A673 (cell line): ENCODE results near the gene SMIM1. TPM values are rescaled to one million over a fixed set of nuclear protein-coding genes. Genes with fewer than 3 reads are reported as not detected.

Source experiments
- BruUV-seq: library from RNA; stranded (reverse); fragments of 400-500 nt; replicated peaks from 2 replicates; lab custom pipeline; 2021; lab: Mats Ljungman, UMichigan
- CTCF ChIA-PET: fragments of 300-600 bp; sonication (Branson Sonifier 250); formaldehyde crosslinking; loops from one replicate; lab custom pipeline; 2022; ENCODE audit warnings: antibody characterized with exemption; lab: Charles Lee
- POLR2A ChIA-PET: fragments of 300-600 bp; sonication (Branson Sonifier 250); formaldehyde crosslinking; loops from one replicate; lab custom pipeline; 2022; ENCODE audit warnings: antibody characterized with exemption; ENCODE audit not compliant: low non-redundant PET; lab: Charles Lee
- DNase-seq: peaks from one replicate; pipeline ENCODE4 v3.0.0-alpha.2; 2015; ENCODE audit warnings: low spot score
- H3K27ac ChIP-seq: fragments of 200-600 bp; sonication (generic); 2 replicates; pipeline ENCODE4 v1.5.1; 2016; ENCODE audit warnings: mixed run types, low read depth, mild to moderate bottlenecking, mixed read lengths, antibody characterized with exemption, low read length; ENCODE audit not compliant: poor library complexity, severe bottlenecking
- H3K27me3 ChIP-seq: fragments of 200-600 bp; sonication (generic); replicated peaks from 2 replicates; pipeline ENCODE4 v1.6.1; 2017; ENCODE audit warnings: mixed run types, low read depth, mild to moderate bottlenecking, mixed read lengths, antibody characterized with exemption, low read length; ENCODE audit not compliant: insufficient read depth, poor library complexity
- H3K36me3 ChIP-seq: fragments of 200-600 bp; sonication (generic); 2 replicates; pipeline ENCODE4 v1.6.1; 2016; ENCODE audit warnings: mixed run types, mild to moderate bottlenecking, mixed read lengths, antibody characterized with exemption, low read length; ENCODE audit not compliant: insufficient read depth, poor library complexity, severe bottlenecking
- H3K4me1 ChIP-seq: fragments of 200-600 bp; sonication (generic); 2 replicates; pipeline ENCODE4 v1.6.1; 2017; ENCODE audit warnings: mixed run types, mild to moderate bottlenecking, mixed read lengths, antibody characterized with exemption, low read length; ENCODE audit not compliant: insufficient read depth, poor library complexity, severe bottlenecking
- H3K4me3 ChIP-seq: fragments of 200-600 bp; sonication (generic); 2 replicates; pipeline ENCODE4 v1.5.1; 2016; ENCODE audit warnings: low read depth, mixed run types, mild to moderate bottlenecking, mixed read lengths, low read length; ENCODE audit not compliant: poor library complexity, severe bottlenecking
- H3K9me3 ChIP-seq: fragments of 200-600 bp; sonication (generic); 2 replicates; pipeline ENCODE4 v1.6.1; 2016; ENCODE audit warnings: mixed run types, low read depth, mild to moderate bottlenecking, mixed read lengths, antibody characterized with exemption, low read length; ENCODE audit not compliant: poor library complexity, severe bottlenecking
- EZH2 ChIP-seq: fragments of 200-600 bp; sonication (generic); IDR thresholded peaks from 2 replicates; pipeline ENCODE4 v1.6.1; 2017; ENCODE audit warnings: borderline replicate concordance, low read depth, mild to moderate bottlenecking, mixed read lengths, antibody characterized with exemption, low read length; ENCODE audit not compliant: poor library complexity, severe bottlenecking
- intact Hi-C: fragments of 100-400 bp; cut with micrococcal nuclease; formaldehyde crosslinking; loops from one replicate; pipeline ENCODE4 v1.10.0; 2022; ENCODE audit not compliant: unreplicated experiment
- total RNA-seq: library from RNA; stranded (reverse); gene quantifications from 2 replicates; pipeline ENCODE4 v1.2.3, GENCODE V29; 2021
- TF ChIP-seq, protein P1 (sequence below): fragments of 300-800, 200-600 bp; sonication (generic); conservative IDR thresholded peaks from 2 replicates; pipeline ENCODE4 v1.5.1; 2017; ENCODE audit warnings: low read depth, mild to moderate bottlenecking, antibody characterized with exemption, low read length, moderate library complexity, mixed read lengths

The SMIM1 gene
- total RNA-seq, 1 experiment from 2014 or later = 1.5 TPM

DNA sequence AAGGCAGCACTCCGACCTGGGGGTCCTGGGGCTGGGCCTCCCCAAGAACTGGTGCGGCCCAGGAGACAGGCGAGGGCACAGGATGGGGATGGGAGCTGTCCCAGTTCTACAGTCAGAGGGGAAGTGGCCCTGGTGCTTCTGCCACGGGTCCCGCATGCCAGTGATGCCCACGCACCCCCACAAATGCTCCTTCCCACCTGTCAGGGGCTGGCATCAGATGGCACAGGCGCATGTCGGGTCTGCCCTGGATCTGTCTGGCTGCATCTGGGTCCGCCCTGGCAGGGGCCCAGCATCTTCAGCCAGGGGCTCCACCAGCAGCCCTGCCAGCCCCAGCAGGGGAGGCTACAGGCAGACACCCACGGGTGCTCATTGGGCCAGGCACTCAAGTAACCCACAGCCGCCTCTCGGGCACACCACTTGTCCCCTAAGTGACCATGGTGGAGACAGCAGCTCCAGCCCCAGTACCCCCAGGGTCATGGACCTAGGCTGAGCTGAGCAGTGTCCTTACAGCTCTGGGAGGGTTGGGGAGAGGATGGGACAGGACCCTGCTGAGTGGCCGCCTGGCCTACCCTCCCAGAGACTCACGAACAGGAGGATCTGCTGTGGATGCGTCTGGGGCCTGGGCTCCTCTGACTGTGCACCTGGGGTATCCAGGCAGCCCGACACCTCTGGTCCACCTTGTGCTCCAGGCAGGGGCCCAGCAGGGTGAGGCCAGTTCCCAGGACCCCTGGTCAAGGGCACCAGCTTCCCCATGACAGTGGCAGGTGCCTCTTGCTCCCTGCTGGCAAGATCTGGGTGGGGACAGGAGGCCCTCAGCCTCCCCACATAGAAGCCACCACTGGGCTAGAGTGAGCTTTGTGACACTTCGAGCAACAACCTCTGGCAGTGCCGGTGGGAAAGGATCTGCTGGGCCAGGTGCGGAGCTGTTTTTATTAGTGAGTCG, 5.4 kb downstream of the SMIM1 start:
- BruUV-seq = no TSS peak
- Histone ChIP-seq H3K36me3 (peaks cover 43% of the 10 kb centered on the region), H3K27ac (peak overlapping the region; percentile 30), H3K4me3 (no peak overlapping the region), H3K9me3 (no peaks in the 10 kb centered on the region), H3K27me3 (no peaks in the 10 kb centered on the region), H3K4me1 (no peaks in the 10 kb centered on the region)
- CTCF ChIA-PET = no interaction called here
- POLR2A ChIA-PET = no interaction called here
- DNase-seq = no peak
- intact Hi-C loops = no loop called here
- TF ChIP-seq, protein P1, sequence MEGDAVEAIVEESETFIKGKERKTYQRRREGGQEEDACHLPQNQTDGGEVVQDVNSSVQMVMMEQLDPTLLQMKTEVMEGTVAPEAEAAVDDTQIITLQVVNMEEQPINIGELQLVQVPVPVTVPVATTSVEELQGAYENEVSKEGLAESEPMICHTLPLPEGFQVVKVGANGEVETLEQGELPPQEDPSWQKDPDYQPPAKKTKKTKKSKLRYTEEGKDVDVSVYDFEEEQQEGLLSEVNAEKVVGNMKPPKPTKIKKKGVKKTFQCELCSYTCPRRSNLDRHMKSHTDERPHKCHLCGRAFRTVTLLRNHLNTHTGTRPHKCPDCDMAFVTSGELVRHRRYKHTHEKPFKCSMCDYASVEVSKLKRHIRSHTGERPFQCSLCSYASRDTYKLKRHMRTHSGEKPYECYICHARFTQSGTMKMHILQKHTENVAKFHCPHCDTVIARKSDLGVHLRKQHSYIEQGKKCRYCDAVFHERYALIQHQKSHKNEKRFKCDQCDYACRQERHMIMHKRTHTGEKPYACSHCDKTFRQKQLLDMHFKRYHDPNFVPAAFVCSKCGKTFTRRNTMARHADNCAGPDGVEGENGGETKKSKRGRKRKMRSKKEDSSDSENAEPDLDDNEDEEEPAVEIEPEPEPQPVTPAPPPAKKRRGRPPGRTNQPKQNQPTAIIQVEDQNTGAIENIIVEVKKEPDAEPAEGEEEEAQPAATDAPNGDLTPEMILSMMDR = no peak
- TF ChIP-seq EZH2 = no peak

DNA sequence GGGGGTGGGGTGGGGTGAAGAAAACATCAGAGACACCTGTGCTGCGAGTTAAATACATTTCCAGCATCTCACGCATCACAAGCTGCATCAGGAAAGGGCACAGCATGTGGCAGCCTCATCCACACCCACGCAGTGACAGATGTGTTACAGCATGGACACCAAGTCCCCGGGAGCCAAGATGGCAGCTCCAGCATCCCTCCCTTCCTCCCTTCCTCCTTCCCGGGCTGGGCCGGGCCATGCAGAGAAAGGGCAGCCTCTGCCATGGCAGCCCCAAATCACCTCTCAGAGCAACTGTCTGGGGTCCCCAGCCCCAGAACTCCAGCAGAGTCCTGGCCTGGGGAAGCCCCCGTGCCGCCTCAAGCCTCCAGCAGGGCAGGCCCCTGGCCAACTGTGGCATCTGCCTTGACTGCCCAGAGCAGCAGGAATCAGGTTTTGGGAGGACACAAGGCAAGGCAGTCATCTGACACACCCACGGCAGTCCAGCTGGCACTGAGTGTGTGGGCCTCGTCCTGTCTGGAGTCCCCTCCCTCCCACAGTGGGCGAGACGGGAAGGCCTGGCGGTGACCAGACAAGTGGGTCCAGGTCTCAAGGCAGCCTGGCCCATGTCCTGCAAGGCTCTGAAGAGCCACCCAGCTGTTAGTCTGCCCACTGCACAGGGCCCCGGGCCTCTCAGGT, 6.2 kb downstream of the SMIM1 start:
- Histone ChIP-seq H3K4me1 (no peaks in the 10 kb centered on the region), H3K9me3 (no peaks in the 10 kb centered on the region), H3K4me3 (no peak overlapping the region), H3K27me3 (no peaks in the 10 kb centered on the region), H3K27ac (peak overlapping the region; percentile 30), H3K36me3 (peaks cover 49% of the 10 kb centered on the region)
- no TSS peak for BruUV-seq
- DNase-seq = peak; percentile 65
- no peak for TF ChIP-seq EZH2
- TF ChIP-seq, protein P1 = no peak
- CTCF ChIA-PET = no interaction called here
- intact Hi-C loops = no loop called here
- POLR2A ChIA-PET = no interaction called here

DNA sequence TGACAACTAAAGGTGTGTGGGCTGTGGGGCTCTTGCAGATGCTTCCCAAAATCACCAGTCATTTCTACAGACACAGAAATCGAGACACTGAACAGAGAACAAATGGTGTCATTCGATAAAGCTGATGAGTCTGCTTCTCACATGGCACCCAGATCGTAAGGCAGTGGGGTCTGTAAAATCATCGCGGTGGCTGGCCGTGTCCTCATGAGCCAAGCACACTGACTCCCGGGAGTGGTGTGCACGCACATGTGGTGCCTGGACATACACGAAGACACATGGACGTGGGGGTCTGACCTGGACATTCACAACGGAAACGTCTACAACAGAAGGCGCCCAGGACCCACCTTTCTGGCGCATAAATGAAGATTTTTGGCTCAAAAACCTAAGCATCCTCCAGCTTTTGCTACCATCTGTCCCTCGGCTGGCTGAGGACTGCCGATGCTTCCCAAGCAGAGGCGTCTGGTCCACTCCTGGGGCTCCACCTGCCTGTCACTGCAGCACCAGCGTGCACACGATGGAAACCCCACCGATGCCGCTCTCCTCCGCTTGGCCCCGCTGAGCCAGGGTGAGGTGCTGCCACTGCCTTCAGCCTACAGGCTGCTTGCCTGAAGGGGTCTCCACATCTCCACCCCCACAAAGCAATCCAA, 6.8 kb downstream of the SMIM1 start:
- Histone ChIP-seq H3K36me3 (peaks cover 55% of the 10 kb centered on the region), H3K27ac (no peak overlapping the region), H3K4me1 (no peaks in the 10 kb centered on the region), H3K27me3 (no peaks in the 10 kb centered on the region), H3K4me3 (no peak overlapping the region), H3K9me3 (no peaks in the 10 kb centered on the region)
- BruUV-seq = no TSS peak
- no peak for DNase-seq
- intact Hi-C loops = no loop called here
- no peak for TF ChIP-seq EZH2
- TF ChIP-seq, protein P1 = no peak
- ChIA-PET CTCF (no interaction called here), POLR2A (no interaction called here)
